NCI-H2196 treated with DMSO at 0.1 percent for 48 hours (cell line): ENCODE data around the gene ATXN2L.
"Not testable (repeated sequence)": the region's sequence is repeated elsewhere in the genome, so short reads cannot be mapped to it uniquely, and the experiment has no call there.

Source experiments
- DNase-seq: peaks from one replicate; lab custom pipeline; 2025; ENCODE audit not compliant: unreplicated experiment; lab: John Stamatoyannopoulos, UW

Gene ATXN2L

DNA sequence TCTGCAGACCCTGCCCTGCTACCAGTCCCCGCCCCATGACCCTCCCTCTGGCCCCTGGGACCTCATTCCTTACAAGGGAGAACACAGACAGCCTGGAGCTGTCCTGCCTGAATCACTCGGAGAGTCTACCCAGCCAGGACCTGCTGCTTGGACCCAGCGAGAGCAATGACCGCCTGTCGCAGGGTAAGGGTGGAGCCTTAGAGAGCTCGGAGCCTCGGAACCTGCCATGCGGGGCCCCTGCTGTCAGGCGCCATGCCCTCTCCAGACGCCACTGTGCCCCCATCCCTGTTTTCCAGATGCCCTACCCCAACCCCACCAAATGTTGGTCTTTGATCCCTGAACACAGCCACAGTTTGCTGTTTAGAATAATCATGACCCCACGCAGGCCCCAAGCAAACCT is 46.4 kb downstream of the ATXN2L start:
- DNase-seq, result no peak

DNA sequence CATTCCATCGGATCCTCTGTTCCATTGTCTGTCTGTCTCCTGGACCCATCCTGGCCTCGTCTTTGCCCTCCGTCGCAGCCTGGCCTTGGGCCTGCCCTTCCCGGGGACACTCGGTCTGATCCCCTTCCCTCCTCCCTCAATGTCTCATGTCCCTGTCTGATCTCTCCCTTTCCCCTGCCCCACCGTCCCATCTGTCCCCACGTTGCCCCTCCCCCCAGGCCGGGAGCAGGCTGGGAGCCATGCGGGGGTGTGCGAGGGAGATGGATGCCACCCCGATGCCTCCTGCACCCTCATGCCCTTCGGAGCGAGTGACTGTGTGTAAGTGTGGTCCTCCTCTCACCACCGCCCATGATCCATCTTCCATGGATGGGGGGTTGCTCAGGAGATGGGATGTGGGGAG is 50.2 kb downstream of the ATXN2L start:
- no peak for DNase-seq

DNA sequence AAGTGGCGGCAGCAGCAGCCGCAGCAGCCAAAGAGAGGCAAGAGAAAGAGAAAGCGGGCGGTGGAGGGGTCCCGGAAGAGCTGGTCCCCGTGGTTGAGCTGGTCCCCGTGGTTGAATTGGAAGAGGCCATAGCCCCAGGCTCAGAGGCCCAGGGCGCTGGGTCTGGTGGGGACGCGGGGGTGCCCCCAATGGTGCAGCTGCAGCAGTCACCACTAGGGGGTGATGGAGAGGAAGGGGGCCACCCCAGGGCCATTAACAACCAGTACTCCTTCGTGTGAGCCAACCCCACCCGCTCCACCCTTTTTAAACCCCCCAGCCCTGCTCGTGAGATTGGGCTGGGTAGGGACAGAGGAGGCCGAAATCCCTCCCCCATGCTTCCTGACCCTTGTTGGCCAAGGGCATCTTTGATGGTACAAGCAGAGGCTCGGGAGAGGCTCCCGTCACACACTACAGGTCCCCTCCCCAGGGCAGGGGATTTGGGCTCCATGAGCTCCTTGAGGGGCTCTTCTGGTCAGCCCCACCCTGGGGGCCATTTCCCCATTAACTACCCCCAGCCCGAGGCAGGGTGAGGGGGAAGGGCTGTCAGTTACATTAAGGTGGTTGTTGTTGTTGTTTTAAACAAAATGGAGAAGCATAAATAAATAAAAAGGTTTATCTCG is 50.9 kb downstream of the ATXN2L start:
- no peak for DNase-seq

DNA sequence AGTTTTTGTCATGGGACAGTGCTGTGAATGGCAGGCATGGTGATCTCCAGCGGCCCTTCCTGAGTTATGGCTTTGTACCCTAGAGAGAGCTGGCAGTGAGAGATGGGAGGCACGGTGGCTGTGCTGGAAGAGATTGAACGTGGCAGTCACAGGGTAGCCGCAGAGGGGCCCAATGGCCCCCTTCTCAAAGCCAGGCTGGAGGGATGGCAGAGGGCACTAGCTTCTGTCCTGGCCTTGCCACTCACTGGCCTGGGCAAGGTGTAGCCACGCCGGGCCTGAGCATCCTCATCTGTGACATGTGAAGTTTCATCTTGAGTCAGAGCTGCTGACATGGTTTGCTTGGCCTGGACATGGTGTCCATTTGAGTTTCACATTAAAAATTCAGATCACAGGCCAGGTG is 51.6 kb downstream of the ATXN2L start:
- no peak for DNase-seq

DNA sequence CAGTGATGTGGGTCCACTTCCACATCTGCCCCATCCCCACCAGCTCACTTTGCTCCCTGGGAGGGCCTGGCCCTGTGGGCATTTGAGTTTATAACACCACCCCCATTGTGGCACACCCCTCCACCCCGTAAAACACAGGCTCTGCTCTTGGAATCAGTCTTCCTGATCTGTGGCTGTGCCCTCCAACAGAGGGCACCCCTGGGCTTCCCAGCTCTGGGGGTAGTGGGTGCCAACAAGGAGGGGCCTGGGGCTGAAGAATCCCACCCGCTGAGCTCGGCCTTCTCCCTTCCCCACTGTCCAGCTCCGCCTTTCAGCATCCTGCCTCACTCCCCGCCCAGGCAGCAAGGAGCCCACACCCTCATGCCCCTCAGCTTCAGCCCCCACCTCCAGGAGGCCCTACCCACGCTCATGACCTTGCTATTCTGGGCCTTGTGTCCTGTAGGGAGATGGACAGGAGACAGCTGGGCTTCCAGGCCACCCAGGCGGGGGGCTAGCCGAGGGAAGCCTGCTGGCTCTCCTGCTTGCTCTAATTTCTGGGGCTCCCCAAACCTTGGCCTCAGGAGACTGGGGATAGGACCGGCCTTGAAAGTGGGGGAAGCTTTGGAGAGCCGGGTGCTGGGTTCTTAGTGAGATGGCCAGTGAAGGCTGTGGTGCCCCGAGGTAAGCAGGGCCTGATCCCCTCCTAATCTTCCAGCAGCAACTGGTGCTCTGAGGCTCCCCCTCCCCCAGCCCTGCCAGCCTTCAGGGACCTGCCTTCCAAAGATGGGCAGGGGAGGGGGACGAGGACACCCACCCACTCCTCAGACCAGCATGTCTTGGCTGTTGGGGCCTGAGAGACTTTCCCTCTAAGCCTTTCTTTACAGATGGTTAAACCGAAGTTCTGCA is 52.6 kb downstream of the ATXN2L start:
- DNase-seq, result no peak

DNA sequence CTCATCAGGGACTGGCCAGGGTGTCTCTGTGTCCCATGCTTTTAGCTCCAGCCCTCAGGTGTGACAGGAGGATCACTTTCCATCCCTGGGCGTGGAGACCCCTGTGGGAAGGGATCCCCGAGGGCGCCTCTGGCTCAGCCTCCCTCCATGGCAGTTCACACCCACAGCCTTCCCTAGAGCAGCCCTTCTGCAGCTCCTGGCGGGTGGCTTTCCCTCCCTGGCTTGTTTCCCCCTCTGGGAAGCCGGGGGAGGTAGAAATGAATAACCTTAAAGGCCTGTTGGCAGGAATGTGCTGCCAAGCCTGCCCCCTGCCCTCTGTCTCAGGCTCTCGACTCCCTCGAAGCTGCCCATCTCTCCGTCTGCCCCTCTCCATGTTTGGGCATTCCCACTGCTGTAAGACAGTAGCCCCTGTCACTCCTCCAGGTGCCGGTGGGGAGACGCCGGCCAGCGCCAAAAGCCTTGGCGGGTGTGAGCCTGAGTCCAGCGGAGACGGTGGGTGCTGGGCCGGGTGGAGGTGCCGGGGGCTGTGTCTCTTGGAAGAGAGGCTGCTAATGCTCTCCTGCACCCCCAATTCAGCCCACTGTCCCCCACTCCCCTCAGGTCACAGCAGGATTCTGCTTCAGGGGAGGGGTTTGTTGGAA is 53.3 kb downstream of the ATXN2L start:
- DNase-seq, result no peak

DNA sequence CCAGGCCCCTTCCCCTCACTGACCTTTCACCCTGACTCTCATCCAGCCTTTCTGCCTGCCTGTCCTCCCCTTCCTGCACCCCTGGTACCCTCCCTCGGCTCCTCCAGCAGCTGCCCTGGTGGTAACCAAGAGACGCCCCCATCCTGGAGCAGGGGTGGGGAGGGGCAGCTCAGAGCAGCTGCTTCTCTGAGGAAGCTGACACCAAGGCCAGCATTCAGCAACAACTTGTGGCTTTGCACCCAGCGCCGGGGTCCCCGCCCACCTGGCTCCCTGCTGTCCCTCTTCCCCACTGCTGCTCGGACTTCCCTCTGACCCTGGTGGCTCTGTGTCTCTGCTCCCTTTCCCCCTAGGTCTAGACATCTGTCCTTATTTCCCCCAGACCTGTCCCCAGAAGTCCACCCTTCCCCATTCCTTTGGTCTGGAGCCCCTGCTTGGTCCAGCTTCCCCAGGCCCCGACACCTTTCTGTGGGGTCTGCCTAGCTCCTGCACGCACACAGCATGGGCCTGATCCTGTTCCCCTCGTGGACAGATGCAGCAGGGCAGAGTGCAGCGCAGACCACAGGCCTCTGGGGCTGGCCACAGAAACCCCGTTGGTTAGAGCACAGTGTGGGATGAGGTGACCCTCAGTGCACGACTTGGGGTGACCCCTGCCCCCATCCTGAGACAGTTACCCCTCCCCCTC is 54.3 kb downstream of the ATXN2L start:
- DNase-seq, result no peak

DNA sequence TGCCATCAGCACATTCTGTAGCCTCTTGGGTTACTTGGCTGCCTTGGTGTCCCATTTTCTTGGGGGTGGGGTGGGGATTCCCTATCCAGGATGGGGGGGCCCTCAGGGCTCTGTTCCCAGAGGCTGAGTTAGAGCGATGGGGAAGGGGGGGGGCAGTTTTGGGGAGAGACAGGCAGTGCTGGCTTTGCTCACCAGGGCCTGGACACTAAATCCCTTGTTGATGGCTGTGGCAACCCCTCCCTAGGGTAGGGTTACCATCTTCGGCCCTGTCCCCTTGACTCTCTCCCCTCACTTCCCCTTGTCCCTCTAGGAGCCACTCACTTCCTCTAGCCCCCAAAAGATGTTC is 54.8 kb downstream of the ATXN2L start:
- DNase-seq, result no peak

DNA sequence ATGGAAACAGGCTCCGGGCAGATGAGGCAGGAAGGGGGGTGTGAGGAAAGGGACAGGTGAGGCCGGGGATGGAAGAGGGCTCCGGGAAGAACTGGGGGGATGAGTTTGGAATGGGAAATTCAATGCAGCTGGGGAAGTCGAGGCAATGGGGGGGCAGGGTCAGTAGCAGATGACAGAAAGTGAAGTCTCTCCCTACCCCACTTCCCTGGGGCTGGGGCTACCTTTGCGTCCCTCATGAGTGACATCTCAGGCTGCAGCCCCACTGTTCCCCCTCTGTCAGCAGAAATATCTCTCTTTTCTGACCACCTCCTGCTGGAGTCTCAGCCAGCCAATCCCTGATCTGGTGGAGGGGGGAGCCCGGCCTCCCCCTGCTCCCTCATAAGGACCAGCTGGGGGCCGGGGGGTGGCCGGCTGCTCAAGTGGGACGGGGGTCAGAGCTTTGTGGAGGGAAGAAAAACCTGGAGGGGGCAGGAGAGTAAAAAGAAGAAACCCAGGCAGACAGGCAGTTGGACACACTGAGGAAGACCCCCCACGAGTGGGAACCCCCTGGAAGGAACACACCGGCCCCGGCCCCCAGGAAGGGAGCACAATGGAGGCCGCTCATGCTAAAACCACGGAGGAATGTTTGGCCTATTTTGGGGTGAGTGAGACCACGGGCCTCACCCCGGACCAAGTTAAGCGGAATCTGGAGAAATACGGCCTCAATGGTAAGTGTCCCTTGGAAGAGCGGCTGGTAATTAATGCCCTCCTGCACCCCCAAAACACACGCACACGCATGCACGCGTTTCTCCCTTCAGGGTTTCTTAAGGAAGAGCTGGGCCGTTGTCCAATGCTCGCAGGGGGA is 55.5 kb downstream of the ATXN2L start, which contains the start of gene ATP2A1:
Gene ATP2A1, plus strand, starts transcription at position 406 of the 844 bp plus-strand sequence. Its CDS starts 184 bp downstream, at position 590.
- DNase-seq, result no peak

DNA sequence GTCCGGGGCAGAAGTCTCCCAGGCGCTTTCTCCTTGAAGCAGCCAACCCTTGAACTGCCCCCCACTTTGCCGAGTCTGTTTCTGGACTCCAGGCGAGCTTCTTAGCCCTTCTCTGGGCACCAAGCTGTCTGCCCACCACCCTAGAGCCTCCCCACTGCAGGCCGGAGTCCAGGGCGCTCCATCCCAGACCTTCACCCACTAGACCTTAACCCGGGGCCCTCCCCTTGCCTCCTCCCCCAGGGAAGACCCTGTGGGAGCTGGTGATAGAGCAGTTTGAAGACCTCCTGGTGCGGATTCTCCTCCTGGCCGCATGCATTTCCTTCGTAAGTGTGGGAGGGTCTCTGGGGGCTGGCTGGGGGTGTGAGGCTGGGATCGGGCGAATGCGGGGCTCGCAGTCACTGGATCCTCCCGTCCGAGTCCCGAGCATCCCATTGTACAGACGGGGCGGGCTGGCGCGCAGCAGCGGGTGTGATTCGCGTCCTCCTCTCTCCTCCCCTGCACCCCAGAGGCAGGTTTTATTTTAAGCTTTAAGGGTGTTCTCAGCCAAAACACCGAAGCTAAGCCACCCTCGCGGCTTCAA is 56.6 kb downstream of the ATXN2L start:
- DNase-seq, result no peak

DNA sequence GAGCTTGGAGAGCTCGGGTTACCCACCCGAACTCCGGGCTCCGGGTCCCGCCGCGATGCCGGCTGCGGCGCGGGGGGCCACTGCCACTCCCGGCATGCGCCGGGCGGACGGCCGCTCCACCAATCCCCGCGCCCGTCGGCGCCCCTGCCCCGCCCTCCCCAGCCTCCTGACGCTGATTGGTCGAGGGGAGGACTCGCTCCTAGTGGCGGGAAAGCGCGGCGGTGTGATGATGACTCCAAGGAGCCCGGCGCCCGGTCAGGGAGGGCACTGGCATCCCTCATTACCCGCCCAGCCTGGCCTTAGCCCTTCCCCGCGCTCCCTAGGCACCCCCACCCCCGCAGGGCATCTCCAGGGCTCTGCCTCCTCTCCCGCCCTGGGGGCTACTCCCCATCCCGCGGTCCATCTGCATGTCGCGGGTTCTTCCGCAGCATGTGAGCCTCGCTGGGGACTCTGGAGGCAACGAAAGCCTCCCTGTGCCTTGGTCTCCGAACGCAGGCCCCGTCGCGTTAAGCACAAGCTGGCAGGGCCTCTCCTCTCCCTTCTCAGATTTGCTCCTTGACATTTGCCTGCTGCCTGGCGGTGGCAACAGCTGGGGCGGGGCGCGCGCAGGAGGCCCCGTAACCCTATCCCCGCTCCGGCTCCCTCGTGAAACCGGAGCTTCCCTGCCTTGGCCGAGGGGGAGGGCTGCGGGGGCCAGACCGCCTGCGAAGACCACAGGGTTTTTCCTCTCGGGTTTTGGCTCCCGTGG is 57.2 kb downstream of the ATXN2L start:
- peak; percentile 86 for DNase-seq

DNA sequence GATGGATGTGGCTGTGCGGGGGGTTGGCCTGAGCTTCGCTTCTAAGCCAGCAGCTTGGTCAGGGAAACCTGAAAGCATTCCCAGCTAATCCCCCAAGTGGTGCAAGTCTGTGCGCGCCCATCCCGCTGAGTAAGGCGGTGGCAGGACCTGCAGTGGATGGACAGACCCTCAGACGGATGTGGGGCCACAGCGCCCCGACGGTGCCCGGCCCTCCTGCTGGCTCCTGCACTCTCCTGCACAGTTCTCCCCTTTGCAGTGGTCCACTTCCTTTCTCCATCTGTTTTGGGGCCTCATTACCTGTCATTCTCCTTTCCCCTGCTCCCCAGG is 57.8 kb downstream of the ATXN2L start:
- no peak for DNase-seq

DNA sequence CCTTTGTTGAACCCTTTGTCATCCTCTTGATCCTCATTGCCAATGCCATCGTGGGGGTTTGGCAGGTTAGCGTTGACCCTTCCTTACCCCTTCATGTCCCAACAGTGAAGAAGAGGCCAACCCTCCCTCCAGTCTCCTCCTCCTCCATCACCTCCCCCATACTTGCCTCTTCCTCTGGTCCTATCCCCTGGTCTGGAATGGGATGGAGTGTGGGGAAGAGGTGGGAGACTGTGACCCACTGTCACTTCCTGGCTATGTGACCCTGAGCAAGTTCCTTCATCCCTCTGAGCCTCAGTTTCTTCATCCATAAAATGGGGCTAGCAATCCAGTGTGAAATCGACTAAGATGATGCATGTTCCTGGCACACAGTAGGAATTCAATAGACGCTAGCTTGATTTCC is 58.2 kb downstream of the ATXN2L start:
- no peak for DNase-seq

DNA sequence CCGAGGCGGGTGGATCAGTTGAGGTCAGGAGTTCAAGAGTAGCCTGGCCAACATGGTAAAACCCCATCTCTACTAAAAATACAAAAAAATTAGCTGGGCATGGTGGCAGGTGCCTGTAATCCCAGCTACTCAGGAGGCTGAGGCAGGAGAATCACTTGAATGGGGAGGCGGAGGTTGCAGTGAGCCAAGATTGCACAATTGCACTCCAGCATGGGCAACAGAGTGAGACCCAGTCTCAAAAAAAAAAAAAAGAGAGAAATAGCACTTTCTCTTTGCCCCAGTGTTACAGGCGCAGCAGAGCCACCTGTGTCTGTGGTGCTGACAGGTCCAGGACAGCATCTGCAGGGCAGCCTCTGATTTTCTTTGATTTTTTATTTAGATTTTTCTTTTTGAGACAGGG is 58.8 kb downstream of the ATXN2L start:
- not testable (repeated sequence) for DNase-seq

DNA sequence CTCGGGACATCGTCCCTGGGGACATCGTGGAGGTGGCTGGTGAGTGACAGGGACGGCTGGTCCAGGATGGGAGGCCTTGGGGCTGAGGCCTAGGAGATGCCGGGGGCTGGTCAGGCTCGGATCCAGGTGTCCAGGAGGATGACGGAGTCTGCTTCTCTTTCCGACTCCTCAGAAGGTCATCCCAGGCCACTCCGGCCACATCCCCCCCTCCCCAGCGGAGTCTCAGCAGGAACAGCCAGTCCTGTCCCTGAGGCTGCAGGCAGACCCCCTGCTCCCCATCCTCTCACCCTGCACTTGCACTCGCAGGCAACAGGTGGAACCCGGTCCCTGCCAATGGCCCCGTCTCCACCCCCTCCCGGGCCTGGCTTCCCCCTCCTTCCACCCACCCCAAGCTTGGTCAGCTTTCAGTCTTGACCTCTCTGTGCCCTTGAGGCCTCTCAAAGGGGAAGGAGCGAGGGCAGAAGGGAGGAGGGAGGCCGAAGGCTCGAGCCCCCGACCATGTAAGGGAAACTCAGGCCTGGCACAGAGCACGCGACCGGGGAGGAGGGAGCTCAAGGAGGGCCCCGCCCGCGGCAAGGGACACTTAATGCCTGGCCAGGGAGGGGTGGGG is 59.9 kb downstream of the ATXN2L start:
- DNase-seq, result no peak

DNA sequence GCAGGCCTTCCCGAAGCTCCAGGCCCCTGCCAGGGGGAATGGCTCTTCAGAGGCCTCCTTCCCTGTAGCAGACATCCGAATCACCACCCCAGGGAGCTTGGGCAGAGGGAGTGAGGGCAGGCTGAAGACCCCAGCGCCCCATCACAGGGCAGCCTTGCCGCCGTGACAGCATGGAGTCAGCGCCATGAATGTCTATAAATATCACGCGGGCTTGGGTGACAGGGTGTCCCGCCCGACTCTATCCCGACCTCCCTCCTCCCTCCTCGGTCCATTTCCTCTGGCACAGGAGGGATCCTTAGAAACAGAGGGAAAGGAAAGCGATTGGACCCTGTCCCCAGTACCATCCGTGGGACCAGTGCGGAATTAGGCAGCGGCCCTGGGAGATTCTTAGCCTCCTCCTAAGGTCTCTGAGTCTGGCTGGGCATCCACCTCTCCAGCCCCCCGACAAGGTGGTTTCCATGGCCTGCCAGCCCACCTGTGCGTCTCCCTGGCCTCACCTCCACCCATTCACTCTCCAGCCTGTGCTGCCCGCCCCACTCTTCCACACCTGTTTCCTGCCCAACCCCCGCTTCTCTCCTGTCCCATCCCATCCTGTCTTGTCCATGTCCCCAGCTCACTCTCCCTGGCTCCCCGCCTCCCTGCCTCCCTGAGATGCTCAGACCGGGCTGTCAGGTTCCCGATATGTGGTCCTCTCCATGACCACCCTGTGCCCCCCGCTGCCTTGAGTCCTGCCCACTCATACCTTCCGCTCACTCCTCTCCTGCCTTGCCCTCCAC is 60.6 kb downstream of the ATXN2L start:
- no peak for DNase-seq

DNA sequence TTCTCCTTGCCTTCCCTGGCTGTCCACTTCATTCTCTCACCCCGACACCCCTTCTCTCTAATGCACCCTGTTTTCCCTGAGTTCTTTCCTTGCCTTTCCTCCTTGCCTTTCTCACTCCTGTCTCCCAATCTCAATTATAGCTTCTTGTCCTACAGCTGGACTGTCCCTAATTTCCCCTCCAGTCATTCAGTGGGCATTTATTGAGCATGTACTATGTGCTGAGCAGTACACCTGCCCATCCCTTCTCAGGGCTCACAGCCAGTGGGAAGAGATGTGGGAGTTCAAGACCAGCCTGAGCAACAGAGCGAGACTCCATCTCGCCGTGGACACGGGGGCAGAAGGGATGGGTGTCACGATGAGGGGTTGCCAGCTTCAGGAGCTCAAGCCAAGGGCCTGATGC is 61.2 kb downstream of the ATXN2L start:
- no peak for DNase-seq
